ENCODE results near the gene NDUFAF5.
A peak's percentile ranks its signal among the peaks of the same experiment; 100 is the strongest.
"Not testable (repeated sequence)": the region's sequence is repeated elsewhere in the genome, so short reads cannot be mapped to it uniquely, and the experiment has no call there.

The NDUFAF5 gene

GRCh38 chr20:13758884-13759283 lies 25.9 kb upstream of the NDUFAF5 start:
- no peak overlapping the region for H3K4me3 ChIP-seq (ENCODE audit: low read depth, low read length)
- in situ Hi-C loops (cut with HindIII; ENCODE audit: low sequenced_read_pairs), result no loop called here
- no peak for TF ChIP-seq CTCF (IDR thresholded peaks at IDR 0.05; ENCODE audit: low read depth, low read length, missing control alignments)
- no peak for DNase-seq (ENCODE audit: low read depth)

- DNase-seq (ENCODE audit: low read depth); in situ Hi-C loops (cut with HindIII; ENCODE audit: low sequenced_read_pairs); H3K4me3 ChIP-seq (ENCODE audit: low read depth, low read length): not testable (repeated sequence)
These were observed 24.3 kb upstream of the NDUFAF5 start for GRCh38 chr20:13760451-13760946.

- in situ Hi-C loops (cut with HindIII; ENCODE audit: low sequenced_read_pairs), result no loop called here
- H3K4me3 ChIP-seq (ENCODE audit: low read depth, low read length), result no peak overlapping the region
- TF ChIP-seq CTCF (IDR thresholded peaks at IDR 0.05; ENCODE audit: low read depth, low read length, missing control alignments), result no peak
- no peak for DNase-seq (ENCODE audit: low read depth)
These were observed 19.5 kb upstream of the NDUFAF5 start for GRCh38 chr20:13765299-13765698.

GRCh38 chr20:13765868-13766416 lies 18.9 kb upstream of the NDUFAF5 start:
- no peak for DNase-seq (ENCODE audit: low read depth)
- no peak for TF ChIP-seq CTCF (IDR thresholded peaks at IDR 0.05; ENCODE audit: low read depth, low read length, missing control alignments)
- no peak overlapping the region for H3K4me3 ChIP-seq (ENCODE audit: low read depth, low read length)
- in situ Hi-C loops (cut with HindIII; ENCODE audit: low sequenced_read_pairs), result no loop called here

GRCh38 chr20:13770141-13770540 lies 14.7 kb upstream of the NDUFAF5 start:
- no peak for TF ChIP-seq CTCF (IDR thresholded peaks at IDR 0.05; ENCODE audit: low read depth, low read length, missing control alignments)
- H3K4me3 ChIP-seq (ENCODE audit: low read depth, low read length), result no peak overlapping the region
- in situ Hi-C loops (cut with HindIII; ENCODE audit: low sequenced_read_pairs), result no loop called here
- DNase-seq (ENCODE audit: low read depth), result no peak

- no peak for DNase-seq (ENCODE audit: low read depth)
These were observed 12.9 kb upstream of the NDUFAF5 start for GRCh38 chr20:13771853-13772453.

More at GRCh38 chr20:13771853-13772453, 12.9 kb upstream of the NDUFAF5 start:
- peak; percentile 3 for TF ChIP-seq CTCF (IDR thresholded peaks at IDR 0.05; ENCODE audit: low read depth, low read length, missing control alignments)
- in situ Hi-C loops (cut with HindIII; ENCODE audit: low sequenced_read_pairs), result no loop called here
- H3K4me3 ChIP-seq (ENCODE audit: low read depth, low read length), result no peak overlapping the region

Measured in astrocyte of the cerebellum (primary cell).